GM12878 (cell line): Measurements from ENCODE around the gene RMP24.

Source experiments
- ATAC-seq: fragments of 200-7000 bp; cut with Tn5 transposase; 3 replicates; pipeline ENCODE4 v1.9.1; 2020; ENCODE audit warnings: mild to moderate bottlenecking, moderate library complexity
- BruUV-seq: library from RNA; stranded (reverse); fragments of 400-500 nt; replicated peaks from 2 replicates; lab custom pipeline; 2021; lab: Mats Ljungman, UMichigan
- CTCF ChIA-PET: fragments of 300-600 bp; sonication (Branson Sonifier 250); formaldehyde crosslinking; extraction: SDS; loops from one replicate; lab custom pipeline; 2021; ENCODE audit warnings: inconsistent platforms; lab: Yijun Ruan, JAX
- POLR2A ChIA-PET: fragments of 350-600 bp; formaldehyde crosslinking; extraction: SDS; loops from one replicate; lab custom pipeline; 2021; ENCODE audit warnings: inconsistent platforms; lab: Charles Lee
- RAD21 ChIA-PET: fragments of 300-600 bp; sonication (Branson Sonifier 250); formaldehyde crosslinking; loops from one replicate; lab custom pipeline; 2023; ENCODE audit warnings: antibody characterized with exemption; ENCODE audit not compliant: unreplicated experiment; lab: Charles Lee
- SMC1A ChIA-PET: fragments of 300-600 bp; sonication (Branson Sonifier 250); formaldehyde crosslinking; loops from one replicate; lab custom pipeline; 2023; ENCODE audit not compliant: unreplicated experiment, uncharacterized antibody; lab: Charles Lee
- DNase-seq: peaks from one replicate; pipeline ENCODE4 v3.0.0-alpha.2; 2011; ENCODE audit warnings: low read depth, low spot score
- FAIRE-seq: peaks from 3 replicates; lab custom pipeline; 2011; peaks lifted over from hg19 to GRCh38; lab: Jason Lieb, UNC
- H2AFZ ChIP-seq: 2 replicates; pipeline ENCODE4 v1.6.0; 2011; ENCODE audit warnings: low read depth, low read length, control low read depth; ENCODE audit not compliant: control insufficient read depth
- H3K27ac ChIP-seq: 2 replicates; pipeline ENCODE4 v1.5.1; 2011; ENCODE audit warnings: control low read depth; ENCODE audit not compliant: control insufficient read depth, insufficient read depth
- H3K27me3 ChIP-seq, 2 experiments: replicated peaks in 1 of 2; 2 replicates each; pipeline versions ENCODE4 v1.6.0 to v1.6.1; 2011; ENCODE audit warnings: low read length in 1 of 2; ENCODE audit not compliant: control insufficient read depth in 2 of 2, insufficient read depth in 2 of 2
- H3K36me3 ChIP-seq, 2 experiments: 2 replicates each; pipeline ENCODE4 v1.5.1; 2011; ENCODE audit warnings: low read length in 1 of 2; ENCODE audit not compliant: control insufficient read depth in 2 of 2, insufficient read depth in 2 of 2
- H3K4me1 ChIP-seq: 2 replicates; pipeline ENCODE4 v1.6.1; 2011; ENCODE audit warnings: mild to moderate bottlenecking, low read length, moderate library complexity, mixed read lengths; ENCODE audit not compliant: control insufficient read depth, insufficient read depth
- H3K4me2 ChIP-seq: 2 replicates; pipeline ENCODE4 v1.6.0; 2011; ENCODE audit warnings: control low read depth; ENCODE audit not compliant: control insufficient read depth, insufficient read depth
- H3K4me3 ChIP-seq: fragments of 200-600 bp; sonication (generic); 2 replicates; pipeline ENCODE4 v1.5.1; 2016
- H3K79me2 ChIP-seq: 2 replicates; pipeline ENCODE4 v1.6.0; 2011; ENCODE audit warnings: low read length; ENCODE audit not compliant: control insufficient read depth, insufficient read depth
- H3K9ac ChIP-seq: 2 replicates; pipeline ENCODE4 v1.8.0; 2011; ENCODE audit warnings: low read length, control low read depth, mixed read lengths; ENCODE audit not compliant: control insufficient read depth, insufficient read depth
- H3K9me3 ChIP-seq: replicated peaks from 3 replicates; pipeline ENCODE4 v1.5.1; 2011; ENCODE audit warnings: mild to moderate bottlenecking, low read length; ENCODE audit not compliant: control insufficient read depth, insufficient read depth
- H4K20me1 ChIP-seq: 2 replicates; pipeline ENCODE4 v1.6.0; 2011; ENCODE audit not compliant: control insufficient read depth, insufficient read depth
- BMI1 ChIP-seq: fragments of 450-650 bp; IDR thresholded peaks from 2 replicates; pipeline ENCODE4 v1.6.1; 2016; ENCODE audit warnings: mild to moderate bottlenecking, moderate library complexity, borderline replicate concordance
- EZH2 ChIP-seq: IDR thresholded peaks from 2 replicates; pipeline ENCODE4 v1.6.1; 2012; ENCODE audit warnings: low read depth, mild to moderate bottlenecking, control low read depth, inconsistent platforms, low read length, borderline replicate concordance; ENCODE audit not compliant: control insufficient read depth
- HCFC1 ChIP-seq: fragments of 150-350 bp; IDR thresholded peaks from 2 replicates; pipeline ENCODE4 v1.6.1; 2014; ENCODE audit warnings: low read length
- NBN ChIP-seq: fragments of 450-650 bp; IDR thresholded peaks from 2 replicates; pipeline ENCODE4 v1.6.1; 2016
- NFYA ChIP-seq: IDR thresholded peaks from 2 replicates; pipeline ENCODE4 v1.6.1; 2011; ENCODE audit warnings: low read depth, mild to moderate bottlenecking, low read length, improper control_type of control experiment, borderline replicate concordance
- PBX3 ChIP-seq: IDR thresholded peaks from 2 replicates; pipeline ENCODE4 v1.6.1; 2011; ENCODE audit warnings: mild to moderate bottlenecking, low read depth, low read length, moderate library complexity; ENCODE audit not compliant: insufficient replicate concordance
- SMARCA5 ChIP-seq: fragments of 450-650 bp; IDR thresholded peaks from 2 replicates; pipeline ENCODE4 v1.6.1; 2017; ENCODE audit warnings: mild to moderate bottlenecking
- SPI1 ChIP-seq: IDR thresholded peaks from 2 replicates; pipeline ENCODE4 v1.6.1; 2011; ENCODE audit warnings: low read depth, mild to moderate bottlenecking, low read length, moderate library complexity, borderline replicate concordance; ENCODE audit not compliant: insufficient read depth
- TCF3 ChIP-seq: IDR thresholded peaks from 2 replicates; pipeline ENCODE4 v1.6.1; 2012; ENCODE audit warnings: low read depth, mild to moderate bottlenecking, low read length, borderline replicate concordance; ENCODE audit not compliant: insufficient read depth
- USF1 ChIP-seq: IDR thresholded peaks from 2 replicates; pipeline ENCODE4 v1.6.1; 2011; ENCODE audit warnings: borderline replicate concordance, low read depth, mild to moderate bottlenecking, moderate library complexity, mixed read lengths, low read length; ENCODE audit not compliant: insufficient read depth; ENCODE audit errors: extremely low read length
- WGBS: methylation state at CpG from one replicate; pipeline ENCODE4 v1.1.6; 2016; ENCODE audit warnings: low lambda C conversion rate; ENCODE audit not compliant: insufficient replicate concordance, insufficient coverage; ENCODE audit errors: missing lambda C conversion rate; 5-methylcytosine and 5-hydroxymethylcytosine counted together
- in situ Hi-C: fragments of 300-500 bp; cut with MboI; formaldehyde crosslinking; loops from 9 replicates; pipeline ENCODE4 v1.14.3; 2018; ENCODE audit warnings: mixed read lengths
- intact Hi-C: fragments of 100-400 bp; cut with micrococcal nuclease; formaldehyde crosslinking; loops from one replicate; pipeline ENCODE4 v1.14.2; 2022; ENCODE audit not compliant: unreplicated experiment

RMP24 gene

GRCh38 chr18:35993013-35993412, 20.5 kb downstream of the RMP24 start:
- H3K4me3 ChIP-seq = no peak overlapping the region
- no peak for FAIRE-seq
- no peaks in the 10 kb centered on the region for H3K9me3 ChIP-seq
- H3K27me3 ChIP-seq = no peaks in the 10 kb centered on the region
- no peaks in the 10 kb centered on the region for H3K4me1 ChIP-seq
- no peak for ATAC-seq
- no peak for DNase-seq
- ChIA-PET RAD21 (no interaction called here), POLR2A (no interaction called here), CTCF (interaction anchor here (1.2 to 2.0 kb wide), 2 partner anchors 31 to 291 kb away, joined by 3 to 8 read pairs; no protein-coding TSS in a partner anchor), SMC1A (interaction anchor here (0.8 to 2.0 kb wide), 3 partner anchors 11 to 25 kb away, joined by 4 to 8 read pairs (median 4); no protein-coding TSS in a partner anchor)
- in situ Hi-C loops = no loop called here
- no peak overlapping the region for H2AFZ ChIP-seq
- intact Hi-C loops = no loop called here
- H3K9ac ChIP-seq = no peak overlapping the region
- H3K79me2 ChIP-seq = no peaks in the 10 kb centered on the region
- no peak for TF ChIP-seq TCF3
- no peak for TF ChIP-seq HCFC1
- TF ChIP-seq NBN = no peak
- no peak for TF ChIP-seq SPI1
- TF ChIP-seq NFYA = no peak
- TF ChIP-seq BMI1 = no peak
- TF ChIP-seq SMARCA5 = no peak
- TF ChIP-seq EZH2 = no peak
- no peak for TF ChIP-seq USF1
- no peak for TF ChIP-seq PBX3
- H3K4me2 ChIP-seq = no peak overlapping the region
- WGBS = 96% methylated on average over 6 of the region's 6 CpGs
- H3K27ac ChIP-seq = no peak overlapping the region
- H3K36me3 ChIP-seq = peaks cover 0 to 3% of the 10 kb centered on the region in 2 experiments; a peak in 1 of 4 replicates
- H4K20me1 ChIP-seq = no peaks in the 10 kb centered on the region
- no TSS peak for BruUV-seq
